SH-SY5Y (cell line): ENCODE data around the gene NKX2-2.

Source experiments
- GATA2 ChIP-seq: IDR thresholded peaks from 2 replicates; pipeline ENCODE4 v1.6.1; 2011; ENCODE audit warnings: mild to moderate bottlenecking, low read depth, low read length
- GATA3 ChIP-seq: IDR thresholded peaks from 2 replicates; pipeline ENCODE4 v1.6.1; 2011; ENCODE audit warnings: low read depth, mild to moderate bottlenecking, low read length, moderate library complexity

DNA sequence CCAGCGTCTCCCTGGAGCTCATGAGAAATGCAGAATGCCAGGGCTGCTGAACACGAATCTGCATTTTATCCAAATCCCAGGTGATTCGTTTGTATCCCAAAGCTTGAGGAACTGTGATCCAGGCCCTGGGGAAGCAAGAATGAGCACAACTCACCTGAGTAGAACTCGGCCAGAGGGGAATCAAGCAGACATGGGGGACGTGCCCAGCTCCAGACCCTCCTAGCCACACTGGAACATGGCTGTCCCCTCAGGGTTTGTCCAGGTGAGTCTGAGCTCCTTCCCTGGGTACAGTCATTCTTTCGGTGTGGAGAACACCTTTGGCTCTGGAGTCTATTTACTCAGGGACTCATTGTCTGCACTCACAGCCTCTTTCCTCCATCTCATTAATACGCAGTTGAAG lies 13.3 kb downstream of the NKX2-2 start:
- TF ChIP-seq GATA3 (no peak), GATA2 (no peak)
